ENCODE measurements around the gene CAPN7.
A peak's percentile ranks its signal among the peaks of the same experiment; 100 is the strongest.

CAPN7 gene

DNA sequence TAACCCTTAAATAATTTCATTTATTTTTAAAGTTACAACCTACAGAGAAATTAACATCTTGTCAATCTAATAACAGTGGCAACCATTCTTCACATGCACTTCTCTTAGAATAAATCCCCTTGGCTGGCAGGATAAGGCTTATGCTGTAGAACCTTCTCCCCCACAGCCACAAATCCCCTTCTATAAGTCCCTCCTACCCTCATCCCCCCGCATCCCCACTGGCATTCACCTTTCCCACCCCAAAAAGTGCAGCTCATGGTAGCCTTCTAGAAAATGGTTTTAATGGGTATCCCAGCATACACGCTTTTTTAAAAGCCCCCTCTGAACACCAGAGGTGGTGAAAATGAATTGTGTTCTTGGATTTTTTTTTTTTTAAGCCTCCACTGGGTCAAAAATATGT, 49.2 kb downstream of the CAPN7 start:
- no peak for DNase-seq

- no peak for DNase-seq
These were observed 50.9 kb downstream of the CAPN7 start for GRCh38 chr3:15256861-15257341.

DNA sequence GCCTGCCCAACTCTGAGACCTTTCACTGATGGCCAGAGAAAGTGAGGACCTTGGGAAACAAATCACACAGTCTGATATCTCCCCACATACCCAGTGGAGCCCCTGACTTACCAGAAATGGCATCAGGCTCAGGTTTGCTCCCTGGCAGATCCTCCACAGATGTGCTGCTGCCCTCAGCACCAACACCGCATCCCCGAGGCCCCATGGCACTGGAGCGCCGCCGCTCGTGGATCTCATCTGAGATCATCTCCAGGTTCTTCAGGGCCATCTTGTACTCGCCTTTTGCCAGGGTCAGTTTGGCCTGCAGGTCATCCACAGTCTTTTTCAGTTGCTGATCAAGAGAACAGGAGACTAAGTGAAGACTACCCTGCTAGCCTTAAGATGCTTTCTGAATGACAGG, 52.7 kb downstream of the CAPN7 start:
- DNase-seq, result no peak

DNA sequence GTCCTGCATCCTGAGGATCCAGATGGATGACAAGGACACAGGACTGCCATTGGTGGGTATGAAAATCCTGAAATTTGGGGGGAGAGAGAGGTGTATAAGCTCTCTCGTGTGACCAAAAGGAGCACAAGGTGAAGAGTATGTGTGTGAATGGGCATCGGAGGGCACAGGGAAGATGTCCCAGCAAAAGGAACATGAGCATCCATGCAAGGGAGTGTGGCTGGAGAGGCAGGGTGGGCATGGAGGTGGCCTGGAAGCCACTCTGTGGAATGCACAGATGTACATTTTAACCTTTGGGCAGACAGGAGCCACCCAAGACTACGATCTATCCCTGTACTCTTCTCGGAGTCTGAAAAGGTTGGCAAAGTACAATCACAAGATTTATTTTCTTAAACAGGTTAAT, 54.5 kb downstream of the CAPN7 start:
- DNase-seq, result no peak

DNA sequence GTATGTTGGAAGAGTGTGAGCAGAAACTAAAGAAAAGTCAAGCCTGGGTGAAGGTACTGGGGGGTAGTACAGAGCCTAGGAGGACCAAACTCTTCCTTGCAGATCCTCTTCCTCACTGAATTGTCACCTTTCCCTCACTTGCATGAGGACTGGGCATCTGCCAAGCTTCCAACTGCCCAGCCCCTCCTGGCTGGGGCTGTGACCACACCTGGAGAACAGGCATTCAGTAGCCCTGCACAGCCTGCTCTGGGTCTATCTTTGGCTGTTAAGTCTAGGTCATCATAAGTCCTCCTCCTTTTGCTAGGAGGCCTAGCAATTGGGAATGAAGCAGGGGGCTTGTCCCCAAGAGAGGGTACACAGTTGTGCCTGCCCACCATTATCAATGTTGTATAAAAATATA, 55.2 kb downstream of the CAPN7 start:
- DNase-seq, result no peak

DNA sequence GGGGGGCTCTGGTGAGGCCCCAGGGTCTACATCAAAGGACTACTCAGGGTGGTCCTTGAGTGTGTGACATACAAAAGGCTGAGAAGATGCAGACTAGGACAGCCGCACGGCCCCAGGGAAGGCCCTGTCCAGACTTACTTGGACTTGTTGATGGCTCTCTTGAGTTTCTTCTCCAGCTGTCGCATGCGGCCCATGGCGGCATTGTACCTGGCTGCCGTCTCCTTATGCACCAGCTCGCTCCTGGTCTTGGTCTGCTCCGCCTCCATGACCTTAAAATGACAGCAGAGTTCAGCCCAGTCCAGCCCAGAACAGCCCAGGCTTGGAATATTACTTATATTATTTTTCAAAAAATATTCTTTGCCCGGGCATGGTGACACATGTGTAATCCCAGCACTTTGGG, 56.0 kb downstream of the CAPN7 start:
- no peak for DNase-seq

DNA sequence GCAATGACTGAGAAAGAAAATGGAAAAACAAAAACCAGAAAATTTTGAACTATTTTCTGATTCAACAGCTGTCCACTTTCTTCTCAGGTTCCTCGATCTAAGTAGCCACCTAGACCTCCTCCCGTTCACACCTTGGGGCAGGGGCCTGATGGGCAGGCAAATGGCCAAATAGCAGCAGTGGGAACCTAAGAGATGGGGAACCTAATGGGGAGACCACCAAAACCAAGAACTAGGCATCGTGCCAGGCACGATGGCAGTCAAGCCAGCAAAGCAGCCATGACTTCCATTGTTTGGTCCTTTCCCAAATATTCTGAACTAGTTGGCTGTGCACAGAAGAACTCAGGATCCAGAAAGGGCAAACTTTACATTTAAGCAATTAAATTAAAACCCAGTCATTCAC, 57.1 kb downstream of the CAPN7 start:
- DNase-seq, result no peak

GRCh38 chr3:15263926-15264325, 57.9 kb downstream of the CAPN7 start:
- DNase-seq, result no peak

DNA sequence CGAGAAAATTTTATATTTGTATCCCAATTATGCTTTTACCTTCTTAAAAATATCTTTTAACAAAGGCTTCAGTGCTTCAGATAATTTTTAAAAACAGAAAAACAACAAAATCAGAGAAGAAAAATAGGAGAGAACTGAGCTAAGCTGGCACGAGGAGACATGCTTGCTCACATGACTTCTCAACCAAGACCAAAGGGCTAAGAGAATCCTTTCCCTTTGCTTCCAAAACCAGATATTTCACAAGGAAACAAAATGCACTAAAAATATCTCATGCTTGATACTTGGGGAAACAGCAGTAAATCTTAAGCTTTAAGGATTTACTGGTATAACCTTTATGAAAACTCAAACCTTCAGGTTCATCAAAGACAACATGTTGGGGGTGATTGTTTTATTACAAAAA, 58.4 kb downstream of the CAPN7 start:
- no peak for DNase-seq

DNA sequence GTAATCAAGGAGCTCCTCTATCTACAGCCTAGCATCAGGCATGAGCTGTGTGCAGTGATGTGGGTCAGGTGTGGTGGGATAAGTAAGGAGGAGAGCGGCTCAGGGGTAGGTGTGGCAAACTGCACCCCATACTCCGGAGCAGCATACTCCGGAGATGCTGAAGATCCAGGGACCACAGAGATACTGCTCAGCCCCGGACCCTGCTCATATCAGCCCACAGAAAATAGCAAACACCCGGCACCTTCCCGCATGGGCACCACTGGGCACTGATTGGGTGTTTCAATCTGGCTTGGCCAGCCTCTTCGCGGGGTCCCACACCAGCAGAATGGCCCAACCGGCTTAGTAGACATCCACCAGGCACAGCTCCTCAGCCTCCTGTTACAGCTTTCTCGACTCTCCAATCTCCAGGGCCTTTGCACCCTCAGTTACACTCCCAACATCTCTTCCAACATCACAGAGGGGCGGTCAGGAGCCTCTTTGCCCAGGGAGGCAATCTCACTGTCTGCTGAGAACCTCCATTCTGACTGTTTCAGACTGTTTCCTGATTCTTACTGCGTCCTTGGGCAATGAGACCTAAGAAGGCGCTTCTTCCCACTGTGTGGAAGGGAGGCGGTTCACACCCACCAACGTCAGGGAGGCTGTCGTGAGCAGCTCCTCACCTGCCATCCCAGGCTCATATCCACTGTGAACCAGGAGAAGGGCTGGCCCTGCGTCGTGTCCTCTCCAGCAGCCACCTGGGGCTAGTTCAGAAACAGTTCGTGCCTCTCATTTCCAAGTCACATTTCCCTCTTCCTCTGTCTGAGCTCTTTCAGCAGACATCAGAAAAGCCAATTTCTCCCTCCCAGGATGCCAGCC, 59.8 kb downstream of the CAPN7 start:
- DNase-seq, result no peak

- DNase-seq, result no peak
These were observed 60.7 kb downstream of the CAPN7 start for GRCh38 chr3:15266510-15267376.

GRCh38 chr3:15267502-15267901, 61.5 kb downstream of the CAPN7 start:
- no peak for DNase-seq

GRCh38 chr3:15268033-15268631, 62.1 kb downstream of the CAPN7 start:
- DNase-seq, result peak; percentile 74

- DNase-seq, result peak; percentile 94
These were observed 63.3 kb downstream of the CAPN7 start for GRCh38 chr3:15269091-15269989.

DNA sequence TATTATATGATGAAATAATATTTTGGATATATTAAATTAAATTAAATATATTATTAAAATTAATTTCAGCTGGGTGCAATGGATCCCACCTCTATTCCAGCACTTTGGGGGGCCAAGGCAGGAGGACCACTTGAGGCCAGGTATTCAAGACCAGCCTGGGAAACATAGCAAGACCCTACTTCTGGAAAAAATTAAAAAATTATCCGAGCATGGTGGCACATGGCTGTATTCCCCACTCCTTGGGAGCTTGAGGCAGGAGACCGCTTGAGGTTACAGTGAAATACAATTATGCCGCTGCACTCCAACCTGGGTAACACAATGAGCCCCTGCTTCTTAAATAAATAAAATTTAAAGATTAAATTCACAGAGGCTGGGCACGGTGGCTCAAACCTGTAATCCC, 65.0 kb downstream of the CAPN7 start:
- DNase-seq, result no peak

GRCh38 chr3:15271785-15272381, 65.8 kb downstream of the CAPN7 start:
- no peak for DNase-seq

- DNase-seq, result no peak
These were observed 66.6 kb downstream of the CAPN7 start for GRCh38 chr3:15272426-15273196.

- no peak for DNase-seq
These were observed 67.2 kb downstream of the CAPN7 start for GRCh38 chr3:15273227-15273626.

GRCh38 chr3:15276028-15276724, 70.1 kb downstream of the CAPN7 start:
- no peak for DNase-seq

DNA sequence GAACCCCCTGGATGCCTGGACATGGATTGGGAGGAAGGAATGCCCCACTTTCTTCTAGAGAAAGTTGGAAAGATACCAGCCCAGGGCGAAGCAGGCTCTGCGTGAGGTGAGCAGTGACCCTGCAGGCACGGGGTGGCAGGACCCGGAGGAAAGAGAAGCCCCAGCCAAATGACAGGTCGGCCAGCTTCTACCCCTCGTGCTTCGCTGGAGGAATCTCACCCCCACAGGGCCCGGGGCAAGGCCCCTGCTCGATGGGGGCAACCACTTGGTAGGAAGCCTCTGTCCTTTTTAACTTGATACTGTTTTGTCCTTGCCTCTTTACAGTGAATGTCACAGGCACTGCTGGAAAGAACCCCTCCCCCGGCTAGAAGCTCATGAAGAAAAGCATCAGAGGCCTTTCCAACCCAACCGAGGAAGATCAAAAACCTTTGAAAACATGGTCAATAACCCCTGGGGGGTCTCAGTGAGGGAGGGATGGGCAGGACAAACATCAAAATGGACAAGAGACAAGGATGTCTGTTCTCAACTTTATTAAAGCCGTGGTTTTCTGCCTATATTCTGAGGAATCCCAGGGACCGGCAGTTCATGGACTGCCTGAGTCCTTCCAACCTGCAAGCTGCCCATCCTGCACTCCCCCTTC, 71.9 kb downstream of the CAPN7 start:
- DNase-seq, result no peak

Data from HCEC 1CT (cell line).